ENCODE measurements around the gene FRAT1.

Gene FRAT1

DNA sequence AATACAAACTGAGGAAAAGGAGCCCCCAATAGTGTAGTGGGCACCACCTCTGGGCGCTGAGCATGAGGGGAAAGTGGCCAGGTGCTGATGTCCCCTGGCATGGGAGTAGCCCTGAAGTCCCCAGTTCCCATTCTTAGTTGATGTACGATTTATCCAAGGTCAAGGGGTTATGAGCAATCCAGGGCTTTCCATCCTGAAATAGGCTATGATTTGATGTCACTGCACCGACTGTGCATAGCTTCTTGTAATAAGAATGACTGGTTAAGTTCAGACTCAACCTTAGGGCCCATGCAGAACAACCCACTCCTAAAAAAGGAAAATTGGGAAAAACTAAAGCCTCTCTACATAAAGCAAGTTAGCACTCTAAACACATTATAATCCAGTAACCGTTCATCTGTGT, 4.4 kb downstream of the FRAT1 start (continued):
- TF ChIP-seq, protein P1, sequence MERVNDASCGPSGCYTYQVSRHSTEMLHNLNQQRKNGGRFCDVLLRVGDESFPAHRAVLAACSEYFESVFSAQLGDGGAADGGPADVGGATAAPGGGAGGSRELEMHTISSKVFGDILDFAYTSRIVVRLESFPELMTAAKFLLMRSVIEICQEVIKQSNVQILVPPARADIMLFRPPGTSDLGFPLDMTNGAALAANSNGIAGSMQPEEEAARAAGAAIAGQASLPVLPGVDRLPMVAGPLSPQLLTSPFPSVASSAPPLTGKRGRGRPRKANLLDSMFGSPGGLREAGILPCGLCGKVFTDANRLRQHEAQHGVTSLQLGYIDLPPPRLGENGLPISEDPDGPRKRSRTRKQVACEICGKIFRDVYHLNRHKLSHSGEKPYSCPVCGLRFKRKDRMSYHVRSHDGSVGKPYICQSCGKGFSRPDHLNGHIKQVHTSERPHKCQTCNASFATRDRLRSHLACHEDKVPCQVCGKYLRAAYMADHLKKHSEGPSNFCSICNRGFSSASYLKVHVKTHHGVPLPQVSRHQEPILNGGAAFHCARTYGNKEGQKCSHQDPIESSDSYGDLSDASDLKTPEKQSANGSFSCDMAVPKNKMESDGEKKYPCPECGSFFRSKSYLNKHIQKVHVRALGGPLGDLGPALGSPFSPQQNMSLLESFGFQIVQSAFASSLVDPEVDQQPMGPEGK (CRISPR knock-in tag; IDR thresholded peaks at IDR 0.05; ENCODE audit: borderline replicate concordance): no peak
- no peak for TF ChIP-seq ZC3H10 (CRISPR knock-in tag; IDR thresholded peaks at IDR 0.05)

DNA sequence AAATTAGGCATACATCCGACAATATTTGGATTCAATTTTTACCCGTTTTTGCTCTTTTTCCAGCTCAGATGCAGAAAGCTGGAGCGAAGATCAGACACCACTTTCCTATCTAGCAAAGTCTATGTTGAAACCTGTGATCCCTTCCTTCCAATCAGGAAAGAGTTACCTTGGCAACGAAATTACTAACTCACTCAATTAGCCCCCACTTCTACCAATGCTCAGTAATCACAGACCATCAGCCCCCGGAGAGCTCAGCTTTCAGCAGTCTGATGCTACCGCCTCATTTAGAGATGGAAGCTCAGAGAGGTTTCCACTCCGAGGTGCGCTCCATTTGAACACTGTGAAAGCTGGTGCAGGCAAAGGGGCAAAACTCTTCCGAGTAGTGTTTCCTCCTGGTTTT, 6.7 kb downstream of the FRAT1 start:
- no peak for ATAC-seq

DNA sequence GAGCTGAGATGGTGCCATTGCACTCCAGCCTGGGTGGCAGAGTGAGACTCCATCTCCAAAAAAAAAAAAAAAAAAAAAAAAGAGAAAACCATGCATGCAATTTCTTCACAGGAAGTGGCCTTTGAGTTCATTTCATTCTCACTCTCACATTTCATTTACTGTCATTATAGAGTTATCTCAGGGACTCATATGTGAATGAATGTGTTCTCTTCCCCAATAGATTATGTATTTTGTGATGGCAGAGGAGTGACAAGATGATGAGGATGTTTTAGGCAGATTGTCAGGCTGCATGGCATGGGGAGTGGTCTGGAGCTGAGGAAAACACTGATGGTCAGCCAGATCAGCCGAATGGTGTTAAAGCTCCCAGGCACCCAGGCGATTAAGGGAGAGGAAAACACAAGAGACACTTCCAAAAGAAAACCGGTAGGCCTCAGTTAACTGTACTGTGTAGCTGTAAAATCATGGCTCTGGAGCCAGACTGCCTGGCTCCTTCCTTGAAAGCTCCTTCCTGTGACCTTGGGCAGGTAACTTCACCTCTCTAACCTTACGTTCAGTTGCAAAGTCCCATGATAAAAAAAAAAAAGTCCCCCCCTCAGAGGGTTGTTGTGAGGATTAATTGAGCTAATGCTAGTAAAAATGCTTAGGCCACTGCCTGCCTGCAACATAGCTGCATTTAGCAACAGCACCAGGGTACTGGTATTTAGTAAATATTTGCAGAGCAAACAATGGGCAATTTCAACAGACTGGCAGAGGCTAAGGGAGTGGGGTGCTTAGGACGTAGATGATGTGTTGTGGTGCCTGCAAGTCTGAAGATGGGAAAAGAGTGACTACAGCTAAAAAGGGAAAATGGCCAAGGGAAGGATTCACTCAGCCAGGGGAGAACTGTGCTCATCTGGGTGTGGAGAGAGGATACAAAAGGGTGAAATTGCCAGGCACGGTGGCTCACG, 8.6 kb downstream of the FRAT1 start:
- ATAC-seq: no peak

More for the DNA sequence above, 6.7 kb downstream of the FRAT1 start:
- TF ChIP-seq ESRRG (CRISPR knock-in tag; IDR thresholded peaks at IDR 0.05) (no peak), CSDC2 (CRISPR knock-in tag; IDR thresholded peaks at IDR 0.05) (no peak), ARNTL (CRISPR knock-in tag; IDR thresholded peaks at IDR 0.05; ENCODE audit: borderline replicate concordance, low read depth) (no peak)
- TF ChIP-seq, protein P1 (CRISPR knock-in tag; IDR thresholded peaks at IDR 0.05; ENCODE audit: borderline replicate concordance): no peak

DNA sequence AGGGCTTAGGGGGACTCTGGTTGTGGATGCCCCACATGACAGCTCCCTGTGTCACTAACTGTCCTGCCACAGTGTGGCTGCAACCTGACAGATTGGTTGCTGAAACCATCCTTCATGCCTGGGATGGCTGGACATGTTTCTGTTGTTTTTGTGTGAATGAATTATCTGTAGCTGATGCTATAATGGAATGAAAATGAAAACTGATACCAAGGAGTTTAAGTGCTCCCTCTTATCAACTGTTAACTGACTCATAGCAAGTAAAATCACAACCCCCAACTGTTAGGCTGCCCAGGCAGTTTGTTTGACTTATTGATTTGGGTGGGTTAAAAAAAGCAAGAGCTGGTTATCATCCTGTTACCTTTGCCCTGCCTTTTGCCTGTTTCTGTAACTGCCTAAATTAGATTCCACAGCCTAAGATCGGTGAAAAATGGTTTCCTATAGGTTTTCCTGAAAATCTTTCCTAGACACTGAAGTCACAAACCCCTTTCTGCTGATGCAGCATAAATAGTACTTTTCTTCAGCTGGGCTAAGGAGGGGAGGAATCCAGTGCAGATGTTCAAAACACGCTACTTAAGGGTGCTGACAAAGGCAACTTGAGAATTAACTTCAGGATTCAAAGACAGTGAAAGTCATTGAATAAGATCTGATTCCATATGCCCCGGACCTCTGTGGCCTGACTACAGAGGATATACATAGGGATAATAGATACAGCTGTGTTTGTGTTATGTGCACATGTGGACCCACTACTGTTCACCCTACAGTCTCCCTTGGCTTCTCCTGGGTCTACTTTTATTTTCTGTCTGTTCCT, 9.8 kb downstream of the FRAT1 start:
- no peak for TF ChIP-seq ZFP30 (CRISPR knock-in tag; IDR thresholded peaks at IDR 0.05)
- TF ChIP-seq RARB (CRISPR knock-in tag; IDR thresholded peaks at IDR 0.05): no peak
- TF ChIP-seq ISL1 (CRISPR knock-in tag; IDR thresholded peaks at IDR 0.05): peak; percentile 86
- no peak; the same call in 1 of the 3 replicates for ATAC-seq

More for the DNA sequence above, 8.6 kb downstream of the FRAT1 start:
- no peak for TF ChIP-seq CSDC2 (CRISPR knock-in tag; IDR thresholded peaks at IDR 0.05)
- TF ChIP-seq ZFP30 (CRISPR knock-in tag; IDR thresholded peaks at IDR 0.05): no peak
- TF ChIP-seq ZNF70 (CRISPR knock-in tag; IDR thresholded peaks at IDR 0.05): no peak
- TF ChIP-seq ISL1 (CRISPR knock-in tag; IDR thresholded peaks at IDR 0.05): no peak
- no peak for TF ChIP-seq GLIS3 (CRISPR knock-in tag; IDR thresholded peaks at IDR 0.05)
- TF ChIP-seq TCF4 (CRISPR knock-in tag; IDR thresholded peaks at IDR 0.05; ENCODE audit: borderline replicate concordance): no peak
- no peak for TF ChIP-seq BACH2 (CRISPR knock-in tag; IDR thresholded peaks at IDR 0.05; ENCODE audit: borderline replicate concordance)
- TF ChIP-seq, protein P2, sequence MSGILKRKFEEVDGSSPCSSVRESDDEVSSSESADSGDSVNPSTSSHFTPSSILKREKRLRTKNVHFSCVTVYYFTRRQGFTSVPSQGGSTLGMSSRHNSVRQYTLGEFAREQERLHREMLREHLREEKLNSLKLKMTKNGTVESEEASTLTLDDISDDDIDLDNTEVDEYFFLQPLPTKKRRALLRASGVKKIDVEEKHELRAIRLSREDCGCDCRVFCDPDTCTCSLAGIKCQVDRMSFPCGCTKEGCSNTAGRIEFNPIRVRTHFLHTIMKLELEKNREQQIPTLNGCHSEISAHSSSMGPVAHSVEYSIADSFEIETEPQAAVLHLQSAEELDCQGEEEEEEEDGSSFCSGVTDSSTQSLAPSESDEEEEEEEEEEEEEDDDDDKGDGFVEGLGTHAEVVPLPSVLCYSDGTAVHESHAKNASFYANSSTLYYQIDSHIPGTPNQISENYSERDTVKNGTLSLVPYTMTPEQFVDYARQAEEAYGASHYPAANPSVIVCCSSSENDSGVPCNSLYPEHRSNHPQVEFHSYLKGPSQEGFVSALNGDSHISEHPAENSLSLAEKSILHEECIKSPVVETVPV (CRISPR knock-in tag; IDR thresholded peaks at IDR 0.05): no peak
- TF ChIP-seq, protein P3, sequence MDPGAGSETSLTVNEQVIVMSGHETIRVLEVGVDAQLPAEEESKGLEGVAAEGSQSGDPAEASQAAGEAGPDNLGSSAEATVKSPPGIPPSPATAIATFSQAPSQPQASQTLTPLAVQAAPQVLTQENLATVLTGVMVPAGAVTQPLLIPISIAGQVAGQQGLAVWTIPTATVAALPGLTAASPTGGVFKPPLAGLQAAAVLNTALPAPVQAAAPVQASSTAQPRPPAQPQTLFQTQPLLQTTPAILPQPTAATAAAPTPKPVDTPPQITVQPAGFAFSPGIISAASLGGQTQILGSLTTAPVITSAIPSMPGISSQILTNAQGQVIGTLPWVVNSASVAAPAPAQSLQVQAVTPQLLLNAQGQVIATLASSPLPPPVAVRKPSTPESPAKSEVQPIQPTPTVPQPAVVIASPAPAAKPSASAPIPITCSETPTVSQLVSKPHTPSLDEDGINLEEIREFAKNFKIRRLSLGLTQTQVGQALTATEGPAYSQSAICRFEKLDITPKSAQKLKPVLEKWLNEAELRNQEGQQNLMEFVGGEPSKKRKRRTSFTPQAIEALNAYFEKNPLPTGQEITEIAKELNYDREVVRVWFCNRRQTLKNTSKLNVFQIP (CRISPR knock-in tag; IDR thresholded peaks at IDR 0.05; ENCODE audit: borderline replicate concordance, low read depth): no peak

DNA sequence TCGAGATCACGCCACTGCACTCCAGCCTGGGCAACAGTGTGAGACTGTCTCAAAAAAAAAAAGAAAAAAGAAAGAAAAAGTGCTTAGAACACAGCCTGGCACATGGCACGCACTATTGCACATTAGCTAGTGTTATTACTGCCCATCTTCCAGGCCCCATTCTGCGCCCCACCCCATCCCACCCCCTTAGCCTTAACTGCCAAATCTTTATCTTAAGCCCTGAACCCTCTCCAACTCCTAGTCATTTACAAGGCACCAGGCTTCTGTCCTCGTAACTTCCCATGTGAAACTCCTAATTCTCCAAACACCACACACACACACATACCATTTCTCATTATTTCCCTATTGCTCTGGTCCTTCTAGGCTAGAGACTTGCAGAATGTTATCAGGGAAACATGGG, 10.7 kb downstream of the FRAT1 start:
- no peak for ATAC-seq
- TF ChIP-seq CSDC2 (CRISPR knock-in tag; IDR thresholded peaks at IDR 0.05) (no peak), ZNF70 (CRISPR knock-in tag; IDR thresholded peaks at IDR 0.05) (no peak), ZFP3 (CRISPR knock-in tag; IDR thresholded peaks at IDR 0.05) (no peak), PPARA (CRISPR knock-in tag; IDR thresholded peaks at IDR 0.05; ENCODE audit: borderline replicate concordance) (no peak), ARNTL (CRISPR knock-in tag; IDR thresholded peaks at IDR 0.05; ENCODE audit: borderline replicate concordance, low read depth) (no peak), OSR1 (CRISPR knock-in tag; IDR thresholded peaks at IDR 0.05) (no peak), RARB (CRISPR knock-in tag; IDR thresholded peaks at IDR 0.05) (no peak), ESRRG (CRISPR knock-in tag; IDR thresholded peaks at IDR 0.05) (no peak)
- TF ChIP-seq, protein P1 (CRISPR knock-in tag; IDR thresholded peaks at IDR 0.05; ENCODE audit: borderline replicate concordance): no peak
- TF ChIP-seq, protein P4, sequence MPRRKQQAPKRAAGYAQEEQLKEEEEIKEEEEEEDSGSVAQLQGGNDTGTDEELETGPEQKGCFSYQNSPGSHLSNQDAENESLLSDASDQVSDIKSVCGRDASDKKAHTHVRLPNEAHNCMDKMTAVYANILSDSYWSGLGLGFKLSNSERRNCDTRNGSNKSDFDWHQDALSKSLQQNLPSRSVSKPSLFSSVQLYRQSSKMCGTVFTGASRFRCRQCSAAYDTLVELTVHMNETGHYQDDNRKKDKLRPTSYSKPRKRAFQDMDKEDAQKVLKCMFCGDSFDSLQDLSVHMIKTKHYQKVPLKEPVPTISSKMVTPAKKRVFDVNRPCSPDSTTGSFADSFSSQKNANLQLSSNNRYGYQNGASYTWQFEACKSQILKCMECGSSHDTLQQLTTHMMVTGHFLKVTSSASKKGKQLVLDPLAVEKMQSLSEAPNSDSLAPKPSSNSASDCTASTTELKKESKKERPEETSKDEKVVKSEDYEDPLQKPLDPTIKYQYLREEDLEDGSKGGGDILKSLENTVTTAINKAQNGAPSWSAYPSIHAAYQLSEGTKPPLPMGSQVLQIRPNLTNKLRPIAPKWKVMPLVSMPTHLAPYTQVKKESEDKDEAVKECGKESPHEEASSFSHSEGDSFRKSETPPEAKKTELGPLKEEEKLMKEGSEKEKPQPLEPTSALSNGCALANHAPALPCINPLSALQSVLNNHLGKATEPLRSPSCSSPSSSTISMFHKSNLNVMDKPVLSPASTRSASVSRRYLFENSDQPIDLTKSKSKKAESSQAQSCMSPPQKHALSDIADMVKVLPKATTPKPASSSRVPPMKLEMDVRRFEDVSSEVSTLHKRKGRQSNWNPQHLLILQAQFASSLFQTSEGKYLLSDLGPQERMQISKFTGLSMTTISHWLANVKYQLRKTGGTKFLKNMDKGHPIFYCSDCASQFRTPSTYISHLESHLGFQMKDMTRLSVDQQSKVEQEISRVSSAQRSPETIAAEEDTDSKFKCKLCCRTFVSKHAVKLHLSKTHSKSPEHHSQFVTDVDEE (CRISPR knock-in tag; IDR thresholded peaks at IDR 0.05): no peak

Data from SK-N-SH treated with all-trans-retinoic acid at 6 μM for 48 hours (cell line).